ENCODE data around the gene LGR5.

- TF ChIP-seq TAF1 (IDR thresholded peaks at IDR 0.05; ENCODE audit: low read depth) (no peak), EP300 (IDR thresholded peaks at IDR 0.05; ENCODE audit: borderline replicate concordance) (no peak)
Measured at GRCh38 chr12:71436696-71437095, 2.9 kb upstream of the LGR5 start.
